Measurements from ENCODE around the gene ZNF681. TPM values are rescaled to one million over a fixed set of nuclear protein-coding genes. Genes with fewer than 3 reads are reported as not detected.

The ZNF681 gene
- total and polyA plus RNA-seq, 9 of the 15 experiments (the other 6 are each of a cell fraction or from before 2014, with no cell fraction given) = 2.8 to 8.6 (median 4.1) TPM

- TF ChIP-seq TFE3 (CRISPR knock-in tag; IDR thresholded peaks at IDR 0.05) (no peak), KDM5B (IDR thresholded peaks at IDR 0.05; ENCODE audit: insufficient replicate concordance, low read depth, low read length) (peak; percentile 72), NFRKB (IDR thresholded peaks at IDR 0.05; ENCODE audit: low read depth) (peak; percentile 69; the same call in 1 of the 2 replicates), POLR2A (conservative IDR thresholded peaks at IDR 0.05) (peak; percentile 87), CC2D1A (IDR thresholded peaks at IDR 0.05) (peak; percentile 92), POLR2G (IDR thresholded peaks at IDR 0.05; ENCODE audit: low read depth, low read length) (peak; percentile 85), ZBTB34 (CRISPR knock-in tag; IDR thresholded peaks at IDR 0.05) (no peak), ZNF121 (CRISPR knock-in tag; conservative IDR thresholded peaks at IDR 0.05) (peak; percentile 79; the same call in 1 of the 2 replicates), CHD1 (IDR thresholded peaks at IDR 0.05; ENCODE audit: low read length) (peak; percentile 58), TEAD4 (IDR thresholded peaks at IDR 0.05; ENCODE audit: low read length) (peak; percentile 61; the same call in 1 of the 2 replicates), TEAD4 (CRISPR knock-in tag; IDR thresholded peaks at IDR 0.05; ENCODE audit: borderline replicate concordance) (no peak), L3MBTL2 (IDR thresholded peaks at IDR 0.05) (peak; percentile 55), TEAD2 (tag; IDR thresholded peaks at IDR 0.05) (peak; percentile 53; the same call in 1 of the 2 replicates), ZNF408 (CRISPR knock-in tag; IDR thresholded peaks at IDR 0.05; ENCODE audit: low read depth) (no peak), ZFP30 (CRISPR knock-in tag; IDR thresholded peaks at IDR 0.05; ENCODE audit: borderline replicate concordance) (no peak), NFIX (CRISPR knock-in tag; IDR thresholded peaks at IDR 0.05; ENCODE audit: low read depth) (no peak), FOXK1 (CRISPR knock-in tag; IDR thresholded peaks at IDR 0.05; ENCODE audit: borderline replicate concordance) (no peak), CEBPB (tag; IDR thresholded peaks at IDR 0.05) (peak; percentile 53; the same call in 1 of the 2 replicates)
- TF ChIP-seq, protein P1, sequence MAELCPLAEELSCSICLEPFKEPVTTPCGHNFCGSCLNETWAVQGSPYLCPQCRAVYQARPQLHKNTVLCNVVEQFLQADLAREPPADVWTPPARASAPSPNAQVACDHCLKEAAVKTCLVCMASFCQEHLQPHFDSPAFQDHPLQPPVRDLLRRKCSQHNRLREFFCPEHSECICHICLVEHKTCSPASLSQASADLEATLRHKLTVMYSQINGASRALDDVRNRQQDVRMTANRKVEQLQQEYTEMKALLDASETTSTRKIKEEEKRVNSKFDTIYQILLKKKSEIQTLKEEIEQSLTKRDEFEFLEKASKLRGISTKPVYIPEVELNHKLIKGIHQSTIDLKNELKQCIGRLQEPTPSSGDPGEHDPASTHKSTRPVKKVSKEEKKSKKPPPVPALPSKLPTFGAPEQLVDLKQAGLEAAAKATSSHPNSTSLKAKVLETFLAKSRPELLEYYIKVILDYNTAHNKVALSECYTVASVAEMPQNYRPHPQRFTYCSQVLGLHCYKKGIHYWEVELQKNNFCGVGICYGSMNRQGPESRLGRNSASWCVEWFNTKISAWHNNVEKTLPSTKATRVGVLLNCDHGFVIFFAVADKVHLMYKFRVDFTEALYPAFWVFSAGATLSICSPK (IDR thresholded peaks at IDR 0.05; ENCODE audit: borderline replicate concordance) = no peak
- TF ChIP-seq, protein P2, sequence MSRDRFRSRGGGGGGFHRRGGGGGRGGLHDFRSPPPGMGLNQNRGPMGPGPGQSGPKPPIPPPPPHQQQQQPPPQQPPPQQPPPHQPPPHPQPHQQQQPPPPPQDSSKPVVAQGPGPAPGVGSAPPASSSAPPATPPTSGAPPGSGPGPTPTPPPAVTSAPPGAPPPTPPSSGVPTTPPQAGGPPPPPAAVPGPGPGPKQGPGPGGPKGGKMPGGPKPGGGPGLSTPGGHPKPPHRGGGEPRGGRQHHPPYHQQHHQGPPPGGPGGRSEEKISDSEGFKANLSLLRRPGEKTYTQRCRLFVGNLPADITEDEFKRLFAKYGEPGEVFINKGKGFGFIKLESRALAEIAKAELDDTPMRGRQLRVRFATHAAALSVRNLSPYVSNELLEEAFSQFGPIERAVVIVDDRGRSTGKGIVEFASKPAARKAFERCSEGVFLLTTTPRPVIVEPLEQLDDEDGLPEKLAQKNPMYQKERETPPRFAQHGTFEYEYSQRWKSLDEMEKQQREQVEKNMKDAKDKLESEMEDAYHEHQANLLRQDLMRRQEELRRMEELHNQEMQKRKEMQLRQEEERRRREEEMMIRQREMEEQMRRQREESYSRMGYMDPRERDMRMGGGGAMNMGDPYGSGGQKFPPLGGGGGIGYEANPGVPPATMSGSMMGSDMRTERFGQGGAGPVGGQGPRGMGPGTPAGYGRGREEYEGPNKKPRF (IDR thresholded peaks at IDR 0.05; ENCODE audit: low read depth, low read length) = no peak
These were observed 4.4 kb upstream of the ZNF681 start (continued) for GRCh38 chr19:23762884-23763711.
